LNCAP (cell line): ENCODE measurements around the gene LEKR1.

Experiments
- TF ChIP-seq, protein P1 (sequence below): fragments of 450-650 bp; IDR thresholded peaks from 2 replicates; pipeline ENCODE4 v1.5.1; 2017; ENCODE audit warnings: mild to moderate bottlenecking

Gene LEKR1

DNA sequence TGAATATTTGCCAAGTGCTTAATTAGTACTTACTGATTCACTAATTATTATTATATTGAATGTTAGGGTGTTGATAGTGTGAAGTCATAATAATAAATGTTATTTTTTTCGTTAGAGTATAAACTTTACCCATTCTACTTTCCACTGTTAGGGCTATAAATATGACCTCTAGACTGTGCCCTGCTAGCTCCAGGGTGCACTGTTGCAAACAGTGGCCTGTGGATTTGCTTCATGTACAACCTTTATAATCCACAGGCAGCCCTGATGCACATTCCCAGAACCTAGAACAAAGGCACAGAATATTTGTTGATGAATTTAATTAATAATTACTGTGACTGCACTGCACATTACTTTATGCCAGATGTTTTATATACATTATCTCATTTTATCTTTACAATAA lies 28.8 kb upstream of the LEKR1 start:
- TF ChIP-seq, protein P1, sequence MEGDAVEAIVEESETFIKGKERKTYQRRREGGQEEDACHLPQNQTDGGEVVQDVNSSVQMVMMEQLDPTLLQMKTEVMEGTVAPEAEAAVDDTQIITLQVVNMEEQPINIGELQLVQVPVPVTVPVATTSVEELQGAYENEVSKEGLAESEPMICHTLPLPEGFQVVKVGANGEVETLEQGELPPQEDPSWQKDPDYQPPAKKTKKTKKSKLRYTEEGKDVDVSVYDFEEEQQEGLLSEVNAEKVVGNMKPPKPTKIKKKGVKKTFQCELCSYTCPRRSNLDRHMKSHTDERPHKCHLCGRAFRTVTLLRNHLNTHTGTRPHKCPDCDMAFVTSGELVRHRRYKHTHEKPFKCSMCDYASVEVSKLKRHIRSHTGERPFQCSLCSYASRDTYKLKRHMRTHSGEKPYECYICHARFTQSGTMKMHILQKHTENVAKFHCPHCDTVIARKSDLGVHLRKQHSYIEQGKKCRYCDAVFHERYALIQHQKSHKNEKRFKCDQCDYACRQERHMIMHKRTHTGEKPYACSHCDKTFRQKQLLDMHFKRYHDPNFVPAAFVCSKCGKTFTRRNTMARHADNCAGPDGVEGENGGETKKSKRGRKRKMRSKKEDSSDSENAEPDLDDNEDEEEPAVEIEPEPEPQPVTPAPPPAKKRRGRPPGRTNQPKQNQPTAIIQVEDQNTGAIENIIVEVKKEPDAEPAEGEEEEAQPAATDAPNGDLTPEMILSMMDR: no peak

DNA sequence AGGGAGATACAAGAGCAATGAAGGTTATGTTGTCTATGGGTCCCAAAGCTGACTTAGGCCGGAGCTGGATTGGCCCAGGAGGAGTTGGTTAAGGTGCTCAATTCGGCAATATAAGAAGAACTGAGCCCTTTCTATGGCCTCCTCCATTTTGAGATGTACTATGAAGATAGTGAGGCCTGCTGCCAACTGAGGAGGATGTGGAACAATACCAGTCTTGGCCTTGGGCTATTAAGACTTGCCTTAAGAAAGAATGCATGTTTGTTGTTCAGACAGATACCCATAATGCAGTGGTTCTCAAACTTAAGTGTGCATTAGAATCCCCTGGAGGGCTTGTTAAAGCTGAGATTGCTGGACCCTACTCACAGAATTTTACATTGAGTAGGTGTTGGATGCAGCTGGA lies 24.4 kb upstream of the LEKR1 start:
- TF ChIP-seq, protein P1: no peak

DNA sequence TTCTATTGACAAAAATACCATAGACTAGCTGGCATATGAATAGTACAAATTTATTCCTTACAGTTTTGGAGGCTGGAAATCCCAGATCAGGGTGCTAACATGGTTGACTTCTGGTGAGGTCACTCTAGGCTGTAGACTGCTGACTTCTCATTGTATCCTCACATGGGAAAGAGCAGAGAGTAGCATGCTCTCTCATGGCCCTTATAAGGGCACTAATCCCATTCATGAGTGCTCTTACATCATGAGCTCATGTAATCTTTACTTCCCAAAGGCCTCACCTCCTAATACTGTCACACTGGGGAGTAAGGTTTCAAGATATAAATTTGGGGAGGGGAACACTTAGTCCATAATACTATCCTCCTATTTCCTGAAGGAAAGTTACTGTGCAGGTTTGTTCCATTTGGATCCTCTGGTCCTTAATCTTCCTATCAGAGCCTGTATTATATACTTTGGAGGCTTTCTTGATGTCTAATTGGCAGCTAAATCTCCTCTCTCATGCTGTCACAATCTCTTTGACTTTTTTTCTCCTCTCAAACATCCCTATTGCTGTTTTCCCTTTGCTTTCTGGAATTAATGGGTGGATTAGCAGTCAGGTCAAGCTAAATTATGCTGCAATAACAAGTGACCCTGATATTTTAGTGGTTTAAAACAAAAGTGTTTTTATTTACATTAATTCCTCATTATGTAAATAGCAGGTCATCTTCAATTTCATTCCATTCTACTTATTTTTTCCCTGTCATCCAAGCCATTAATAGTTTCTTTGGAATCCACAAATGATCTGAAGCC lies 23.1 kb upstream of the LEKR1 start:
- TF ChIP-seq, protein P1: no peak

DNA sequence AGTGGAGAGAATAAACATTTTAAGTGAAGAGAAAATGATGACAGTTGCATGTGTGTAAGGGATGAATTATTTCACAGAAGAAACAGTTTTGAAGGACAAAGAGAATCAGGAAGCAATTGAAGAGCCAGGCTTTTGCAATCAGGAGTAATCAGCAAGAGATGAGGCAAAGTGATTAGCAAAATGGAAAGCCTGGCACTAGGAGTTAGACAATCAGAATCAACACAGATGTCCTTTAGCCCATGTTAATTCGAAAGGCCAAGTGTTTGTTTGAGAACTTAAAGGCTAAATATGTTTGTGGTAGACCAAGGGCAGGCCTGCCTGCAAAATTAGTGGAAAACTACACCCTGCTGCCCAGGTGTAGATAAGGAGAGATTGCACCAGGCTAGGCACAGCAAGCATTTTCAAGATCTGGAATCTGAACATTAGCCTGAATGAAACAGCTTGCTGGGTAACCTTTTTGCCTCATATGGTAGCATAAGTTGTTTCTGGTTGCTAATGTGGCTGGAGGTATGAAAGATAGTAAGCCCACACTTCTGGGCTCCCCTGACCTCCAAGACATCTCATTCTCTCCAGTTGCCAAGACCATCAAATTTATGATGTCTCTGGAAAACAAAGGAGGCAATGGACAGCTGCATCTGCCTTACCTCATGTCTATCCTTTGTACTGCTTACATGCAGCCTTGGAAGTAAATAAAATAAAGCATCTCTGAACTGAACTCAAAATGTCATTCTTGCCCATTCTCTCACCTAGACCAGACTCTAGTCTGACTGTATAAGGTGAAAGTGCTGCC lies 22.0 kb upstream of the LEKR1 start:
- TF ChIP-seq, protein P1: no peak

DNA sequence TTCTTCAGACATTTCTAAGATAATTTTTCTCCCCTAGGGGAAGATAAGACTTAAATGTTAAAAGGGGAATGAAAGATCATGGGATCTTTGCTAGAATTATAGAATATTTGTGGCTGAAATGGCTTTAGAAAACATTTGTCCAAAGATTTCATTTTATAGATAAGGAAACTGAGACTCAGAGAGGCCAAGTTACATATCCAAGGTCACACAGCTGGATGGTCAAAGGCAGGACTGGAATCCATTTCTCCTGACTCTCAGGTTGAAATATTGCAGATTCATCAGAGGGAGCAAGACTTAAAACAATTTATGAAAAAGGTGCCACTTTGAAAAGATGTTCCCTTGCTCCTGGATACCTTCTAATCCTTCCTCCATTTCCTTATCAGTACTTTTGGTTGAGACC lies 19.5 kb upstream of the LEKR1 start:
- TF ChIP-seq, protein P1: no peak

DNA sequence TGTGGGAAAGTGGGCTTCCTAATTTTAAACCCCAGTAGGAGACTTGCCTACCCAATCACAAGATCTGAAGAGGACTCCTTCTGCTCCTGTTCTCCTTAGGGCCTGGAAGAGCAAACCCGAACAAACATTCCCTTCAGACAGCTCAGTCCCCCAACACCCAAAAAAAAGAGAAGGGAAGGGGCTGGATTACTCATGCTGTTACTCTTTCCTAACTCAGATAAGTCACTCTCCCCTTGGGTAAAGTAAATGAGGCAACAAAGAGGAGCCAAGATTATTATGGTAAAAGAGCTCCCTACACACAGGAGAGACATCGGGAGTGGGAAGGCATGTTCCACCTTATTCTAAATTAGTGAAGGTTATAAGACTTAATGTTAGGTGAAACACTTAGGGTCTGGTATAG lies 18.1 kb upstream of the LEKR1 start:
- TF ChIP-seq, protein P1: no peak

DNA sequence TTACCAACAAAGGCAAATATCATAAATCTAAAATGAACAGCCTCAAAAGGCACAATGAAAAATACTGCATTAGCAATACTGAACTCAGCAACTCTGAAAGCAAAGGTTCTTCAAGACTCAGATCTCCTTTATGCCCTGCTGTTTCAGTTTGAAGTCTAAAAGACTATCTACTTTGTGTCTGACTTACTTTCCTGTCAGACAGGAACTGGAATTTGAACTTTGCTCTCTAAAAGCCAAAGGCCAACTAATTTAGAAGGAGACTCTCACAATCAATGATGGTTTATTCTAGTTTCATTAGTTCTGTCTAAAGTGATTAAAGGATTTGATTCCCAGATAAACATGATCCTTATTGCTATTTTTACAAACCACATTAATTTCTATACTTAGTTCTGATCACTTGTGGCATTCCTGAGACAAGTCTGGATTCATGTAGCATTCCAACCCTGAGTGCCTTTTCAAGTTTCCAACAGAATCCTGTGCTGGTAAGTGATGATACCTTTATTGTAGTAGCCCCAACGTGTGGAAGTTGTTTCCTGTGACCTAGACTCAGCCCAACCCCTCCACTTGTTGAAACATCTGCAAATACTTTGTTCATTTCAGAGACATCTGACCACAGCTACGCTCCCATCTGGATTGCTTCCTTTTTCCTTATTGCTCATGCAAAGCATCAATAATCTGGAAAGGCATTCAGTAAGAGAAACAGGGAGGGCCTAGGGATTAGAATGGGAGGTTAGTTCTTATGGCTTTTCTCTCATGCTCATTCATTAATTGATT lies 14.9 kb upstream of the LEKR1 start:
- TF ChIP-seq, protein P1: no peak
